ENCODE measurements around the gene PNLIPRP2. TPM values are rescaled to one million over a fixed set of nuclear protein-coding genes. Genes with fewer than 3 reads are reported as not detected.

The PNLIPRP2 gene
- total RNA-seq, 1 donor from 2014 or later = not detected

DNA sequence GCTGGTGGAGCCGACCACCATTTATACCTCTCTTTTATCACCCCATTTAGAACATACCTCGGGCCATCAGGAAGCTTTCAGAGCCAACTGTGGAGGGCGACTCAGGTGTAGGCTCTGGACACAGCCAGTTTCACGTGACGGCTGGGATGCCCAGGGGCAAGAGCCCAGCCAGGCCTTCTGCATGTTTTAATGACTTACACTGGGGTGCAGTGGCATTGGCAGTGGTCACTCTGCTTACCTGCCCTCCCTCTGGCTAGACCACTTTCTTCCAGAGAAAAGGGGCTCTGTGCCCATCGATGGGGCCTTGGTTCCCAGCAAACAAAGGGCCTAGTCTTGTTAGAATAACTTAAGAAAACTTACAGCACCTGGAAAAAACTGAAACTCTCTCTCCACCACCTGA is 50.0 kb downstream of the PNLIPRP2 start:
- no peaks in the 10 kb centered on the region for H3K4me1 Mint-ChIP-seq
- no peak overlapping the region for H3K27ac Mint-ChIP-seq
- DNase-seq = no peak
- H3K27me3 Mint-ChIP-seq = peaks cover 14% of the 10 kb centered on the region
- H3K36me3 Mint-ChIP-seq (ENCODE audit: low read depth) = no peaks in the 10 kb centered on the region
- H3K9me3 Mint-ChIP-seq = no peaks in the 10 kb centered on the region
- intact Hi-C loops (cut with micrococcal nuclease) = no loop called here
- no peak overlapping the region for H3K4me3 Mint-ChIP-seq

DNA sequence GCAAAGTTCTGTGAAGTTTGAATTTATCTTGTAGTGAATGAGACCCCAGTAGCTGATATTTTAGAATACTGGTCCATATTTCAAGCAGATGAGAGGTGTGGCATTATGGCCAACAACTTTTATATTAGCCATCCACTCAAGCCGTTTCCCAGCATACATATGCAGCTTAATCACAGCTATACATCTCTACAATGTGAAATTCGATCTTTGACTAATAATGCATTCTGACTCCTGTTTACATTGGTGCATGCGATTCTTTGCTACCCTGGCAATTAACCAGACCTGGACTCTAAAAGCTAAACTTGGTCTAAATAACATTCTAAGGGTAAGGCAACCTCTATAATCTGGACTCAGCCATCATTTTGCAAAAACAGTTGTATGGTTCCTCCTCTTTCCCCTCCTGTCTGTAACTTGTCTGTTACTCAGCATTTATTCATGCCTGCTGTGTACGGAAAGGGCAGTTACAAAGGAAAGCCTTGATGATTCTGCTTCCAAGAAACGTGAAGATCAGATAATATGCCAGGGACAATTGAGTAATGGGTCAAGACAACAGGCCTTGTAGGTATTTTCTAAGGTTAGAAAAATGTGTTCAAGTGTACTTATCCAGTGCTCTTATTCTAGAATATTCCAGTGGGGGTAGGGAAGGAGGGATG is 50.6 kb downstream of the PNLIPRP2 start:
- DNase-seq = no peak
- Mint-ChIP-seq H3K4me3 (no peak overlapping the region), H3K27me3 (peaks cover 14% of the 10 kb centered on the region), H3K9me3 (no peaks in the 10 kb centered on the region), H3K36me3 (ENCODE audit: low read depth) (no peaks in the 10 kb centered on the region), H3K27ac (no peak overlapping the region), H3K4me1 (no peaks in the 10 kb centered on the region)
- intact Hi-C loops (cut with micrococcal nuclease) = no loop called here

DNA sequence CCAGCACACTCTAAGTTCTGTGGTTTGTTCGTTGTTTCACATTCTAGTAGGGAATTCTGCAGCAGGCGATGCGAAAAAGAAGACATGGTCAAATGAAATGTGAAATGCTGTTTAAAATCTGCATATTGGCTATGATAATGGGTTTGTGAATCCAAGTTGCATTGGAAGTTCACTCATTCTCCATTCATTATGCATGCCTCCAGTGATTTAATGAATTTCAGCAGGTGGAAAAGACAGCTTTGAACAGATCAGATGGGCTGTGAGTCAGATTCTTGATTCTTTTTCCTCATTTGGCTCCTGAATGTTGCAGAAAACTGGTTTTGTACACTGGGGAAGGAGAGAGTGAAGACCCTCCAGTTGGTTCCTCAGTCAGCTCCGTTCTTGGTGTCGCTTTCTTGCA is 52.1 kb downstream of the PNLIPRP2 start:
- Mint-ChIP-seq H3K36me3 (ENCODE audit: low read depth) (no peaks in the 10 kb centered on the region), H3K4me1 (no peaks in the 10 kb centered on the region), H3K9me3 (no peaks in the 10 kb centered on the region), H3K4me3 (no peak overlapping the region), H3K27me3 (peaks cover 14% of the 10 kb centered on the region), H3K27ac (no peak overlapping the region)
- intact Hi-C loops (cut with micrococcal nuclease) = no loop called here
- DNase-seq = no peak

DNA sequence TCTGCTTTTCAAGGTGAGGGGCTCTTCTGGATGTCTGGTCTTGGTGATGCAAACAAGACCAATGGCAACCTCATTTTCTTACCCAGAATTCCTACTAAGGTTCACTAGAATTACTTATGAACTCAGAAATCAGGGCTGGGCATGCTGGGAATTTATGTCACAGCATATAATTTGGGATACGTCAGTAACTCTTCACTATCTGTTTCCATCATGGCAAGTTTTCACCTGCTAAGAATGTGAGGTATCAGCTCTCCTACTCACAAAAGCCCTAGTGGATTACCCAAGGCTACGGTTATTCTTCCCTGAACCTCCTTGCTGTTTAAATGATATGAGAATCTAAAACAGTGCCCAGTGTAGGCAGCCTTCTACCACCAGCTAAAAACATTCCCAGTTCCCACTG is 53.1 kb downstream of the PNLIPRP2 start:
- no peak for DNase-seq
- Mint-ChIP-seq H3K9me3 (no peaks in the 10 kb centered on the region), H3K4me1 (no peaks in the 10 kb centered on the region), H3K36me3 (ENCODE audit: low read depth) (no peaks in the 10 kb centered on the region), H3K27me3 (peaks cover 14% of the 10 kb centered on the region), H3K27ac (no peak overlapping the region), H3K4me3 (no peak overlapping the region)
- intact Hi-C loops (cut with micrococcal nuclease) = no loop called here

DNA sequence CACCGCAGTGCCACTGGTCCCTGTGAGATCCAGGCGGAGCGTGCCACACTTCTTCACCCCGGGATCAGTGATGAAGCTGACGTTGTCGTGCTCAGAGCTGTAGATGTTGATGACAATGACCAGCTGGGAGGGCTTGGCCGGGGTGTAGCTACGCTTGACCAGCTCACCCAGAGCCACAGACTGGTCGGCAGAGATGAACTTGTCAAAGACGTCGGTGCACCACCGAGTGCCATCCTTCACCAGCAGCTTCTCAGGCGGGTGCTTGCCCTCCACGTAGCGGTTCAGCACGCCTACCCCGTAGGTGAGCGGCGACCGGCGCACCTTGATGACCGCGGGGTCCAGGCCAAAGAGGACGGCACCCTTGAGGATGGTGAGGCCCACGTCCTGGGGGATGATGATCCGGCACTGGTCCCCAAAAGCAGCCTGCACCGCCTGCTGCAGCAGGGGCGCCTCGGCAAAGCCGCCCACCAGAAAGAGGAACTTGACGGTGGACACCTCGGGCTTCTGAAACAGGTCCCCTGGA is 54.2 kb downstream of the PNLIPRP2 start:
- H3K27ac Mint-ChIP-seq = no peak overlapping the region
- intact Hi-C loops (cut with micrococcal nuclease) = no loop called here
- H3K9me3 Mint-ChIP-seq = no peaks in the 10 kb centered on the region
- H3K36me3 Mint-ChIP-seq (ENCODE audit: low read depth) = no peaks in the 10 kb centered on the region
- no peaks in the 10 kb centered on the region for H3K4me1 Mint-ChIP-seq
- no peak overlapping the region for H3K4me3 Mint-ChIP-seq
- no peak for DNase-seq
- H3K27me3 Mint-ChIP-seq = peaks cover 14% of the 10 kb centered on the region

DNA sequence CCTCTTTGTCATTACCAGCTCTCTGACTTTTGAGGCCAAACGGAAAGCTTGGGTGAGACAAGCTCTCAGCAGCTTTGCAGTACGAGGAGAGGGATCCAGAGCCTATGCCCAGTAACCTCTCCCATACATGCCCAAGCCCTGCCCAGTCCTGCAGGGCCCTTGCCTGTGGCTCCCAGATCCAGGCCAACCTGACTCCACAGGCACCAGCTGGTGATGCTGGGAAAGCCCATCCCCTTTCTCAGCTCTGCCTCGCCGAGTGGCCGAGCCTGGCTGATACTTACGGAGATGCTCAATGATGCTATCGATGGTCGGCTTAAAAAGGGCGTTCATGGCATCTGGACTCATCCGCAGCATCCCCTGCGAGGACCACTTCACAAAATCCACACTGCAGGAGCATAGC is 55.4 kb downstream of the PNLIPRP2 start:
- Mint-ChIP-seq H3K9me3 (no peaks in the 10 kb centered on the region), H3K4me3 (no peak overlapping the region), H3K27me3 (peaks cover 6% of the 10 kb centered on the region), H3K4me1 (no peaks in the 10 kb centered on the region), H3K36me3 (ENCODE audit: low read depth) (no peaks in the 10 kb centered on the region), H3K27ac (no peak overlapping the region)
- intact Hi-C loops (cut with micrococcal nuclease) = no loop called here
- DNase-seq = no peak

DNA sequence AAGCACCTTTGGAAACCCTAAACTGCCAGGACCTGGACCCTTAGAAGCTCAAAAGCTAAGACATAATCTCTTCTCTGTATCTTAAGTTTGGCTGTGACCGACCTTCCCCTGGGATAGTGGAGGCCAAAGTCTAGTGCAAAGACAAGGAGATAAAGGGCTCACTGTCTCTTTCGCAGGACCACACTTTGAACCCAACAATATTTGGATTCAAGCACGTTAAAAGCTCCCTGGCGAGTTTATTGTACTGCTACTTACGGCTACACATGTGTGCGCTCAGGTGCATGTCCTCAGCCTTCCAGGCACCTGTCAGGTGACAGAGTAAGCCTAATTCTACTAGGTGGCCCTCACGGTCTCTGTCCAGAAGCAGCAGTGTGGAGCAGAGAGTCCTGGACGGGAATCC is 55.9 kb downstream of the PNLIPRP2 start:
- Mint-ChIP-seq H3K4me3 (no peak overlapping the region), H3K9me3 (no peaks in the 10 kb centered on the region), H3K36me3 (ENCODE audit: low read depth) (no peaks in the 10 kb centered on the region), H3K4me1 (no peaks in the 10 kb centered on the region), H3K27ac (no peak overlapping the region), H3K27me3 (peaks cover 2% of the 10 kb centered on the region)
- intact Hi-C loops (cut with micrococcal nuclease) = no loop called here
- DNase-seq = no peak

DNA sequence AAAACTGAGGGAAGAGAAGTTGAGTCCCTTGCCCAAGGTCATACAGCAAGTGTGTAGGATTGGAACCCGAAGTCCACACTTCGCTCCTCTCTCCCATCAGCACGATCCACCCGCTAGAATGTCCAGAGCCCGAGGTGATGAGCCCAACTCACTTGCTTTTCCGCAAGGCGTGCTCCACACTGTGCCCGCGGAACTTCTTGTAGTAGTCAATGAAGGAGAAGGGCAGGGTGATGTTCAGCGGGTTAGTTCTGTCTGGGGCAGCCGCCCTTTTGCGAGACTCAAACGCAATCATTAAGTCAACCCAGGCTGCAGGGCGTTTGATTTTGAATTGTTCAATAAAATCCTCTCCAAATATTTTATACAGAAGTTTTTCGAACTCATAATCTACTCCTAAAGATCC is 58.6 kb downstream of the PNLIPRP2 start:
- H3K27ac Mint-ChIP-seq = no peak overlapping the region
- intact Hi-C loops (cut with micrococcal nuclease) = no loop called here
- no peak for DNase-seq
- no peaks in the 10 kb centered on the region for H3K9me3 Mint-ChIP-seq
- H3K4me1 Mint-ChIP-seq = no peaks in the 10 kb centered on the region
- H3K27me3 Mint-ChIP-seq = no peaks in the 10 kb centered on the region
- no peak overlapping the region for H3K4me3 Mint-ChIP-seq
- no peaks in the 10 kb centered on the region for H3K36me3 Mint-ChIP-seq (ENCODE audit: low read depth)

DNA sequence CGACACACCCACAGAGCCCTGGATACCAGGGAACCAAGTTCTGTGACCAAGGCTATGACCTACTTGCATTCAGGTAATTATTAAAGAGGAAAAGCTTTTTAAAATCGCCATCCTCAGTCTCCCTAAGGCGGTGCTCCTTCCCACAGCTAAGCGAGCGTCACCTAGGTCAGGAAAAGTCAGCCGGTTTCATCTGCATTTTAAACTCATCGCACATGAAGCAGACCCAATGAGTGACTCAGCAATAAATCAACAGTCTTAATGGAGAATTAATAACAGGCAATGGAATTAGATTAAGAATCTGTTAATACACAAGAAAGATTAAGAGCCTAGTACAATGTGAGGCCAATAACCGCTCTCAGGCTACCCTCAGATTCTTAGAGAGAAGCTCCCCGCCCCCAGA is 62.4 kb downstream of the PNLIPRP2 start:
- peaks cover 3% of the 10 kb centered on the region for H3K27me3 Mint-ChIP-seq
- no peak for DNase-seq
- no peak overlapping the region for H3K27ac Mint-ChIP-seq
- no peaks in the 10 kb centered on the region for H3K36me3 Mint-ChIP-seq (ENCODE audit: low read depth)
- intact Hi-C loops (cut with micrococcal nuclease) = no loop called here
- no peaks in the 10 kb centered on the region for H3K9me3 Mint-ChIP-seq
- H3K4me1 Mint-ChIP-seq = no peaks in the 10 kb centered on the region
- H3K4me3 Mint-ChIP-seq = no peak overlapping the region

DNA sequence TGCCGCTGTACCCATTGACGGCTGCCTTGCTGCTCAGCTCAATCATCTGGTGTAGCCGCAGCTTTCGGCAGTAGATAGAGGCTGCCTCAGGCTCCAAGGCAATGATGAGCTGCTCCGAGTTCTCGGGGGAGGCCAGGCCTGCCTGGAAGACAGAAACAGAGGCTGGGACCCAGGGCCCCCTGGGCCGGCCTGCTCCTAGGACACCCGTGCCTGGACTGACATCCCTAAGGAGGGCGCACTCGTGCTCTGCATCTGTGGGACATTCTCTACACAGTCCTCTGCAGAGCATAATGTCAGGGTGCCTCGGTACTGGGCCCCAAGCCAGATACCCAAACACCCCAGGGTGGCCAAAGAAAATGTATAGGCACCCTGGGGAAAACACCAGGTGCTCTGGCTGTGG is 63.1 kb downstream of the PNLIPRP2 start:
- intact Hi-C loops (cut with micrococcal nuclease) = no loop called here
- Mint-ChIP-seq H3K4me3 (no peak overlapping the region), H3K27me3 (peaks cover 3% of the 10 kb centered on the region), H3K27ac (no peak overlapping the region), H3K36me3 (ENCODE audit: low read depth) (no peaks in the 10 kb centered on the region), H3K9me3 (no peaks in the 10 kb centered on the region), H3K4me1 (no peaks in the 10 kb centered on the region)
- DNase-seq = no peak

DNA sequence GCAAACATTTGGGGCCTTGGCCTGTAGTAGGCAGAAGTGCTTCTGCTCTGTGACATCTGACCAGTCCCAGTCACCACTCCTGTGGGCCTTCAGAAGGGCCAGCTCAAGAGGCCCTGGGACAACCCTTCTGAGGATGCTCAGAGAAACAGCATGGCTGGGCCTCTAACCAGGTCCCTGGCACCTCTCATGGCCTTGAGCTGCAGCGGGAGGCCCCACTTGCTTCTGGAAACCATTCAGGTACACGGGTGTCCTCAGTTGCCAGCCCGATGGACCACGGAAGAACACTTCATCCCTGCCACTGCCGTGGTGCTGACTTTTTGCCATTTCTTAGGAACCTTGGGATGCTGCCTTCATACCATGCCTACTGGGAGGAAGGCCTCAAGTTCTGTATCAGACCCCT is 64.0 kb downstream of the PNLIPRP2 start:
- Mint-ChIP-seq H3K4me3 (no peak overlapping the region), H3K9me3 (no peaks in the 10 kb centered on the region), H3K4me1 (no peaks in the 10 kb centered on the region), H3K27me3 (peaks cover 6% of the 10 kb centered on the region), H3K36me3 (ENCODE audit: low read depth) (no peaks in the 10 kb centered on the region), H3K27ac (no peak overlapping the region)
- intact Hi-C loops (cut with micrococcal nuclease) = no loop called here
- no peak for DNase-seq

DNA sequence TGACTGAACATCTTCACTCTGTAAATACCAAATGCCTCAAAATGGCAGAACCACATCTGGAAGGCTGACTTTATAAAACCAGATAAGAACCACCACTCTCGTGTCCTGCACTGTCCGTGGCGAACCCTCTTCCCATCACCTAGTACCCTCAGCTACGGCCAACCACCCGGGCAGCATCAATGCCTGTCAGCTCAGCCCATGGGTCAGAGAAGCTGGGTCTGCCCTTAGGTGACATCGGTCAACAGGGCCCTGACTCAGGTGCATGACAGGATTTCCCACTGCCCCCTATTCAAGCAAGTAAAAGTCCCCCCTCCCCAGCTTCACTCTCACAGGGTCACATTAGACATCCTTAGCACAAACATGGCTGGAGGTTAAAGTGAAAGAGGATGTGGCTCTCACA is 65.1 kb downstream of the PNLIPRP2 start:
- H3K9me3 Mint-ChIP-seq = no peaks in the 10 kb centered on the region
- no peak for DNase-seq
- H3K4me3 Mint-ChIP-seq = no peak overlapping the region
- H3K36me3 Mint-ChIP-seq (ENCODE audit: low read depth) = no peaks in the 10 kb centered on the region
- intact Hi-C loops (cut with micrococcal nuclease) = no loop called here
- no peaks in the 10 kb centered on the region for H3K4me1 Mint-ChIP-seq
- no peak overlapping the region for H3K27ac Mint-ChIP-seq
- H3K27me3 Mint-ChIP-seq = peaks cover 6% of the 10 kb centered on the region

DNA sequence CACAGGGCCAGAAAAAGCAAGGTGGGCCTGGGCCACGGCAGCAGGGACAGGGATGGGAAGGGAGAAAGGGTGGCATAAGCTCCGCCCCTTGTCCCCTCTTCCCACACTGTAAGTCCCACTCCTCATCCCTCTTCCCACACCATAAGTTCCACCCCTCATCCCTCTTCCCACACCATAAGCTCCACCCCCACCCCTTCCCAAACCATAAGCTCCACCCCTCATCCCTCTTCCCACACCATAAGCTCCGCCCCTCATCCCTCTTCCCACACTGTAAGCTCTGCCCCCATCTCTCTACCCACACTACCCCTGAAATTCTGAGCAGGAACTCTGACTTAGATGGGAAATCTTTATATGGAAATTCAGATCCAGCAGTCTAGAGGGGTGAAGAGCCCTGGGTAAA is 65.9 kb downstream of the PNLIPRP2 start:
- H3K4me3 Mint-ChIP-seq = no peak overlapping the region
- H3K27ac Mint-ChIP-seq = no peak overlapping the region
- H3K27me3 Mint-ChIP-seq = peaks cover 6% of the 10 kb centered on the region
- H3K36me3 Mint-ChIP-seq (ENCODE audit: low read depth) = no peaks in the 10 kb centered on the region
- H3K4me1 Mint-ChIP-seq = no peaks in the 10 kb centered on the region
- no peak for DNase-seq
- no peaks in the 10 kb centered on the region for H3K9me3 Mint-ChIP-seq
- intact Hi-C loops (cut with micrococcal nuclease) = no loop called here

DNA sequence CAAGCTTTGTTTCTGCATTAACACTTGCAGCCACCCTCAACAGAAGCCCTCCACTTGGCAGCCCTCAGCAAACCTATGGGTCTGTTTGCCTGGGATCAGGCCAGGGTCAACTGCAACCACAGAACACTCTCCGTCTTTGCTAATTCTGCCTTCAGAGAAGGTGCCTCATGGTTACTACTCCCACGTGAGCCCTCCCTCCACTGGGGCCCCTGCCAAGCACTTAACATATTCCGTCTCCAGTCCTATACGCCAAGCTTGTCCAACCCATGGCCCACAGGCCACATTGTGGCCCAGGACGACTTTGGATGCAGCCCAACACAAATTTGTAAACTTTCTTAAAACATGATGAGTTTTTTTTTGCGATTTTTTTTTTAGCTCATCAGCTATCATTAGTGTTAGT is 66.9 kb downstream of the PNLIPRP2 start:
- Mint-ChIP-seq H3K9me3 (no peaks in the 10 kb centered on the region), H3K27me3 (peaks cover 6% of the 10 kb centered on the region), H3K4me1 (no peaks in the 10 kb centered on the region), H3K27ac (no peak overlapping the region), H3K36me3 (ENCODE audit: low read depth) (no peaks in the 10 kb centered on the region), H3K4me3 (no peak overlapping the region)
- intact Hi-C loops (cut with micrococcal nuclease) = no loop called here
- no peak for DNase-seq

DNA sequence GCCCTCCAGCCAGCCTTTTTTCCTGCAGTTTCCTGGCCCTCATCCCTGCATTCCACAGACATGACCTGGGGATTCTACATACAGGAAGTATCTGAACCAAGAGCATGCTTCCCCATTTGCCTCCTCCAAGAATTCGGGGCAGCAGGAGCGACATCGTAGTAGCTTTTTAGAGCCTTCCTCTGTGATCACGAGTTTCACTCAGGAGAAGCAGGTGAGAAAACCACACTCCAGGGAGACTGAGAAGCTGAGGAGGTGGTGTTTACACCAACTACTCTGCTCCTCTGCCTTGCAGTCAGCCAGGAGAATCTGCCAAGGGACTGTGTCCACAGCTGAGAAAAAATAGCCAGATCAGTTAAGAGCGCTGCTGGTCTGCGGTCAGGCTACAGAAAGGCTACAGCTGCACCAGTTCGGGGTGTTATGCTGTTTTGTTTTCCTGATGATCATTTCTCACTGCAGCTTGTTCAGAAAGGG is 67.5 kb downstream of the PNLIPRP2 start:
- Mint-ChIP-seq H3K36me3 (ENCODE audit: low read depth) (no peaks in the 10 kb centered on the region), H3K4me3 (no peak overlapping the region), H3K27me3 (peaks cover 6% of the 10 kb centered on the region), H3K27ac (no peak overlapping the region), H3K9me3 (no peaks in the 10 kb centered on the region), H3K4me1 (no peaks in the 10 kb centered on the region)
- no peak for DNase-seq
- intact Hi-C loops (cut with micrococcal nuclease) = no loop called here
